Uterus (tissue), 2 donors: ENCODE measurements around the gene FXYD6.

ENCODE experiments used
- CTCF ChIP-seq, 4 experiments: fragments of 200-600 bp in 2 of 4; fragments of 450-650 bp in 2 of 4; sonication (generic) in 2 of 4; IDR thresholded peaks; one replicate each; pipeline ENCODE4 v1.5.1; 2016 to 2019; ENCODE audit warnings: antibody characterized with exemption in 4 of 4, mild to moderate bottlenecking in 2 of 4, moderate library complexity in 1 of 4
- POLR2A ChIP-seq, 2 donors: fragments of 450-650 bp; IDR thresholded peaks; one replicate each; pipeline ENCODE4 v1.6.1; 2016; ENCODE audit warnings: antibody characterized with exemption in 2 of 2, mild to moderate bottlenecking in 1 of 2, moderate library complexity in 1 of 2

- TF ChIP-seq CTCF (IDR thresholded peaks at IDR 0.05) (no peak), POLR2A (IDR thresholded peaks at IDR 0.05) (no peak)
These were observed 38.6 kb upstream of the FXYD6 start for GRCh38 chr11:117914991-117915618.
